Measurements from ENCODE around the gene TUFT1.

The TUFT1 gene

DNA sequence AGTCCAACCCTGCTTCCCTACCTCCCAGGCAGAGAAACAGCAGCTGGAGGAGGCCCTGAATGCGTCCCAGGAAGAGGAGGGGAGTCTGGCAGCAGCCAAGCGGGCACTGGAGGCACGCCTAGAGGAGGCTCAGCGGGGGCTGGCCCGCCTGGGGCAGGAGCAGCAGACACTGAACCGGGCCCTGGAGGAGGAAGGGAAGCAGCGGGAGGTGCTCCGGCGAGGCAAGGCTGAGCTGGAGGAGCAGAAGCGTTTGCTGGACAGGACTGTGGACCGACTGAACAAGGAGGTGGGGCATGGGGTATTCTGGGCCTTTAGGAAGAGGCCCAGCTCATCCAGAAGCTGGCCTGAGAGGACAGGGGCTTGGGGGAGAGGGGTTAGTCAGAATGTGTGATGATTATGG is 9.6 kb upstream of the TUFT1 start:
- TF ChIP-seq, protein P1, sequence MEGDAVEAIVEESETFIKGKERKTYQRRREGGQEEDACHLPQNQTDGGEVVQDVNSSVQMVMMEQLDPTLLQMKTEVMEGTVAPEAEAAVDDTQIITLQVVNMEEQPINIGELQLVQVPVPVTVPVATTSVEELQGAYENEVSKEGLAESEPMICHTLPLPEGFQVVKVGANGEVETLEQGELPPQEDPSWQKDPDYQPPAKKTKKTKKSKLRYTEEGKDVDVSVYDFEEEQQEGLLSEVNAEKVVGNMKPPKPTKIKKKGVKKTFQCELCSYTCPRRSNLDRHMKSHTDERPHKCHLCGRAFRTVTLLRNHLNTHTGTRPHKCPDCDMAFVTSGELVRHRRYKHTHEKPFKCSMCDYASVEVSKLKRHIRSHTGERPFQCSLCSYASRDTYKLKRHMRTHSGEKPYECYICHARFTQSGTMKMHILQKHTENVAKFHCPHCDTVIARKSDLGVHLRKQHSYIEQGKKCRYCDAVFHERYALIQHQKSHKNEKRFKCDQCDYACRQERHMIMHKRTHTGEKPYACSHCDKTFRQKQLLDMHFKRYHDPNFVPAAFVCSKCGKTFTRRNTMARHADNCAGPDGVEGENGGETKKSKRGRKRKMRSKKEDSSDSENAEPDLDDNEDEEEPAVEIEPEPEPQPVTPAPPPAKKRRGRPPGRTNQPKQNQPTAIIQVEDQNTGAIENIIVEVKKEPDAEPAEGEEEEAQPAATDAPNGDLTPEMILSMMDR (IDR thresholded peaks at IDR 0.05; ENCODE audit: low read depth, low read length), result no peak
- DNase-seq (ENCODE audit: extremely low read depth, low read depth), result no peak

DNA sequence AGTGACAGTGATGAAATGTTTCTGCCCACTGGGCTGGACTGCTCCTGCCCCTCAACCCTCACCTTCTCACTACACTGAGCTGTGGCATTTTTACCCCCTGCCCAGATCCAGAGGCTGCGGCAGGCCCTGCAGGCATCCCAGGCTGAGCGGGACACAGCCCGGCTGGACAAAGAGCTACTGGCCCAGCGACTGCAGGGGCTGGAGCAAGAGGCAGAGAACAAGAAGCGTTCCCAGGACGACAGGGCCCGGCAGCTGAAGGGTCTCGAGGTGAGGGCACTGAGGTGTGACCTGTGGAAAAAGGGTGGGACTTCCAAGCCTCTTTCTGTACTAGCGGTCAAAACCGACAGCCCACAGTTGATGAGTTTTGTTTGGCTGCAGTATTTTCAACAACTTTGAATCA is 6.2 kb upstream of the TUFT1 start:
- TF ChIP-seq, protein P1 (IDR thresholded peaks at IDR 0.05; ENCODE audit: low read depth, low read length), result no peak

DNA sequence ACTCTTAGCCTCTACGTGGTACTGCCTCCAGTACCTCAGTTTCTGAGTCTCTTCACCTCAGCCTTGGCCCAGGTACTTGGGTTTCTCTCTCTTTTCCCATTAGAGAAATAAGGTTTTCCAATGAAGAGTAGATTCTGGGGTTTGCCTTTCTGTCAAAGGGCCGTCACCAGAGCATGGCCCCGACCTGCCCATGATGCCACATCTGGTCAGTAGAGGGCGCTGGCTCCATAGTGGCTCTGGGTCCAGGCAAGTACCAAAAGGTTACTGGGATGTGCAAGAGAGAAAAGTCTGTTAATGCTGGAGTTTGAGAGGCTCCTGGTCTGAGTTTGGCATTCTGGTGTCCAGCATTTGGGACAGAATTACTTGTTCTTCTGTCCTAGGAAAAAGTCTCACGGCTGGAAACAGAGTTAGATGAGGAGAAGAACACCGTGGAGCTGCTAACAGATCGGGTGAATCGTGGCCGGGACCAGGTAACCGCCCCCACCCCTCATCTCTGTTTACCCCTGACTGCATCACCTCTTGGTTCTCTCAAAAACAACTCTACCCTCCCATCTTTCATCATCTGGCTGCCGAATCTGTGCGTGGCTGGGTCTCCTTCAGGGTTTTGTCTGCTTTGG is 5.3 kb upstream of the TUFT1 start:
- TF ChIP-seq, protein P1 (IDR thresholded peaks at IDR 0.05; ENCODE audit: low read depth, low read length), result peak; percentile 99
- DNase-seq (ENCODE audit: extremely low read depth, low read depth), result no peak

More for the DNA sequence above, 6.2 kb upstream of the TUFT1 start:
- DNase-seq (ENCODE audit: extremely low read depth, low read depth), result no peak

DNA sequence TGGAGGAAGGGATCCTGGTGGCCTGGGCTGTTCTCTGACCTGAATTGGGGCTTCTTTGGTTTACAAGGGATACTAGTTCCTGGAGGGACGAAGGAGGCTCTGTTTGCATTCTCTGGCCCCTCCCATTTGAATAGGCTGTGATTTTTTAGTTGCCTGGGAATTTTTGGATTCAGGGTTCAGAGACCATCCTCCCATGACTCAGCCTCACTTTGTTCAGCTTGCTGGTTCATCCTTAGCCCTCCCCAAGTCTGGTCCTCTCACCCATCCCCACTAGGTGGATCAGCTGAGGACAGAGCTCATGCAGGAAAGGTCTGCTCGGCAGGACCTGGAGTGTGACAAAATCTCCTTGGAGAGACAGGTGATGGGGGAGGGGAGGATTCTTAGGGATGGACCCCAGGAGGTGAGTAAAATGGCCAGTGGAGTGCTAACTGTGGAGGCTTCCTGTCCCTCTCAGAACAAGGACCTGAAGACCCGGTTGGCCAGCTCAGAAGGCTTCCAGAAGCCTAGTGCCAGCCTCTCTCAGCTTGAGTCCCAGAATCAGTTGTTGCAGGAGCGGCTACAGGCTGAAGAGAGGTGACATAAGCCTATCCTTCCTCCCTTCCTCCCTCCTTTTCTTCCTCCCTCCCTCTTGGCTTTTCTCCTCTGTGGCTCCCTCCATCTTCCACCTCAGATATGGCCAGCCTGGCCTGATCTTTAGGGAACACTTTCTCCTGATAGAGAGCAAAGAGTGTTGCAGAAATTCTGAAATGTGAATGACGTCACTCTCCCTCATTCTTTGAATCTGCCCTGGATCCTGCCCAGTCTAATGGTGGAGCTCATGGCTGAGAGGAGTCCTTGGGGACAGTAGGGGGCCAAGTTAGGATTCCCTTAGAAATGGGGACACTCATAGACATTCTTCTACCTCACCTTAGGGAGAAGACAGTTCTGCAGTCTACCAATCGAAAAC is 4.5 kb upstream of the TUFT1 start:
- no peak for DNase-seq (ENCODE audit: extremely low read depth, low read depth)
- TF ChIP-seq, protein P1 (IDR thresholded peaks at IDR 0.05; ENCODE audit: low read depth, low read length), result no peak

DNA sequence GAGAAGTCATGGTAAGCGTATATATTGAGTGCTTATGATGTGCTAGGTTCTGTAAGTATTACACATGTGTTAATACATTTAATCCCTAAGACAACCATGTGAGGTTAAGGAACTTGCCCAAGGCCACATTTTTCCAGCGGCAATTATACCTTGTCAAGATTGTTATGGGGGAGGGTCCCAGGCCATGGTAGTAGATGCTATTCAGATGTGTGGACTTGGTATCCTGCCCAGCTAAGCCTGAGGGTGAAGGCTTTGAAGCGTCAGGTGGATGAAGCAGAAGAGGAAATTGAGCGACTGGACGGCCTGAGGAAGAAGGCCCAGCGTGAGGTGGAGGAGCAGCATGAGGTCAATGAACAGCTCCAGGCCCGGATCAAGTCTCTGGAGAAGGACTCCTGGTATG is 3.6 kb upstream of the TUFT1 start:
- DNase-seq (ENCODE audit: extremely low read depth, low read depth), result no peak
- TF ChIP-seq, protein P1 (IDR thresholded peaks at IDR 0.05; ENCODE audit: low read depth, low read length), result no peak

DNA sequence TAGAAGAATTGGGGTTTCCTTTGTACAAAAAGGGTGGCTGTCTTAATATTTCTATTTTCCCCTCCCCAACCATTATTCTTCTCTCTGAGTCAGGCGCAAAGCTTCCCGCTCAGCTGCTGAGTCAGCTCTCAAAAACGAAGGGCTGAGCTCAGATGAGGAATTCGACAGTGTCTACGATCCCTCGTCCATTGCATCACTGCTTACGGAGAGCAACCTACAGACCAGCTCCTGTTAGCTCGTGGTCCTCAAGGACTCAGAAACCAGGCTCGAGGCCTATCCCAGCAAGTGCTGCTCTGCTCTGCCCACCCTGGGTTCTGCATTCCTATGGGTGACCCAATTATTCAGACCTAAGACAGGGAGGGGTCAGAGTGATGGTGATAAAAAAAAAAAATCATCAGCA is 3.0 kb upstream of the TUFT1 start:
- DNase-seq (ENCODE audit: extremely low read depth, low read depth), result no peak
- TF ChIP-seq, protein P1 (IDR thresholded peaks at IDR 0.05; ENCODE audit: low read depth, low read length), result no peak

Measured in AG09319 (cell line).